GM19397 (cell line): ENCODE results near the gene ZNF688.
"Not testable (repeated sequence)": the region's sequence is repeated elsewhere in the genome, so short reads cannot be mapped to it uniquely, and the experiment has no call there.

Experiments
- ATAC-seq: cut with Tn5 transposase; IDR thresholded peaks from one replicate; pipeline ENCODE4 v1.9.1; 2021; ENCODE audit warnings: mild to moderate bottlenecking, moderate library complexity; ENCODE audit not compliant: unreplicated experiment

Gene ZNF688

GRCh38 chr16:30557957-30558788, 13.3 kb downstream of the ZNF688 start, which contains the start of gene ZNF764:
TSS of gene ZNF764 (minus strand) at chr16:30558374. CDS start at chr16:30558182, 192 bp downstream.
- ATAC-seq = peak; percentile 86

- ATAC-seq = no peak
Measured at GRCh38 chr16:30557707-30557956, 13.9 kb downstream of the ZNF688 start.

- no peak for ATAC-seq
Measured at GRCh38 chr16:30556125-30556473, 15.4 kb downstream of the ZNF688 start.

- ATAC-seq = no peak
Measured at GRCh38 chr16:30555315-30556124, 16.0 kb downstream of the ZNF688 start.

- no peak for ATAC-seq
Measured at GRCh38 chr16:30554557-30555314, 16.8 kb downstream of the ZNF688 start.

- ATAC-seq = no peak
Measured at GRCh38 chr16:30553393-30553899, 18.1 kb downstream of the ZNF688 start.

- no peak for ATAC-seq
Measured at GRCh38 chr16:30552956-30553355, 18.6 kb downstream of the ZNF688 start.

- ATAC-seq = no peak
Measured at GRCh38 chr16:30551781-30552180, 19.7 kb downstream of the ZNF688 start.

- no peak for ATAC-seq
Measured at GRCh38 chr16:30548416-30549253, 22.9 kb downstream of the ZNF688 start.

GRCh38 chr16:30546115-30546514, 25.4 kb downstream of the ZNF688 start:
- no peak for ATAC-seq

- ATAC-seq = no peak
Measured at GRCh38 chr16:30543067-30543466, 28.4 kb downstream of the ZNF688 start.

GRCh38 chr16:30541502-30542329, 29.8 kb downstream of the ZNF688 start:
- ATAC-seq = no peak

GRCh38 chr16:30540916-30541464, 30.5 kb downstream of the ZNF688 start:
- not testable (repeated sequence) for ATAC-seq

- ATAC-seq = not testable (repeated sequence)
Measured at GRCh38 chr16:30539986-30540526, 31.5 kb downstream of the ZNF688 start.

- ATAC-seq = no peak
Measured at GRCh38 chr16:30539000-30539964, 32.2 kb downstream of the ZNF688 start.

GRCh38 chr16:30536391-30537024, 35.0 kb downstream of the ZNF688 start:
- not testable (repeated sequence) for ATAC-seq

- no peak for ATAC-seq
Measured at GRCh38 chr16:30535777-30536190, 35.7 kb downstream of the ZNF688 start.
